Stimulated activated CD4-positive, alpha-beta T cell treated with anti-CD3 and anti-CD28 coated beads, Interleukin-1b, Interleukin-23, amount 100 ng/mL, for 48 hours (primary cell): ENCODE results near the gene NDC1.
A peak's percentile ranks its signal among the peaks of the same experiment; 100 is the strongest.
"Not testable (repeated sequence)": the region's sequence is repeated elsewhere in the genome, so short reads cannot be mapped to it uniquely, and the experiment has no call there.

Experiments
- DNase-seq: peaks from one replicate; pipeline ENCODE4 v3.0.0-alpha.2; 2020

NDC1 gene

GRCh38 chr1:53760497-53760896 is 77.6 kb downstream of the NDC1 start:
- not testable (repeated sequence) for DNase-seq

- no peak for DNase-seq
Observed at GRCh38 chr1:53755874-53756273, 82.2 kb downstream of the NDC1 start.

- DNase-seq, result no peak
Observed at GRCh38 chr1:53754484-53755312, 83.4 kb downstream of the NDC1 start.

- DNase-seq, result no peak
Observed at GRCh38 chr1:53752281-53752680, 85.8 kb downstream of the NDC1 start.

- DNase-seq, result no peak
Observed at GRCh38 chr1:53747841-53748240, 90.3 kb downstream of the NDC1 start.

- DNase-seq, result no peak
Observed at GRCh38 chr1:53740621-53741105, 97.4 kb downstream of the NDC1 start.

GRCh38 chr1:53739109-53739681 is 98.9 kb downstream of the NDC1 start, which contains the start of gene GLIS1:
TSS of gene GLIS1 (minus strand) at chr1:53739164. CDS start at chr1:53738064, 1,100 bp downstream.
- peak; percentile 49 for DNase-seq

GRCh38 chr1:53738205-53739108 is 99.6 kb downstream of the NDC1 start:
- no peak for DNase-seq

- no peak for DNase-seq
Observed at GRCh38 chr1:53737648-53738204, 100.4 kb downstream of the NDC1 start.

- DNase-seq, result no peak
Observed at GRCh38 chr1:53736290-53736689, 101.8 kb downstream of the NDC1 start.

- no peak for DNase-seq
Observed at GRCh38 chr1:53735681-53736080, 102.4 kb downstream of the NDC1 start.

- DNase-seq, result no peak
Observed at GRCh38 chr1:53735261-53735660, 102.8 kb downstream of the NDC1 start.

- DNase-seq, result no peak
Observed at GRCh38 chr1:53734650-53735211, 103.4 kb downstream of the NDC1 start.

- no peak for DNase-seq
Observed at GRCh38 chr1:53733975-53734649, 104.0 kb downstream of the NDC1 start.

- DNase-seq, result no peak
Observed at GRCh38 chr1:53733447-53733931, 104.6 kb downstream of the NDC1 start.

GRCh38 chr1:53732912-53733317 is 105.2 kb downstream of the NDC1 start:
- DNase-seq, result no peak

GRCh38 chr1:53732409-53732808 is 105.7 kb downstream of the NDC1 start:
- no peak for DNase-seq

GRCh38 chr1:53731779-53732305 is 106.3 kb downstream of the NDC1 start:
- no peak for DNase-seq

GRCh38 chr1:53731043-53731600 is 107.0 kb downstream of the NDC1 start:
- DNase-seq, result no peak

- DNase-seq, result no peak
Observed at GRCh38 chr1:53730224-53730865, 107.8 kb downstream of the NDC1 start.
